Measurements from ENCODE around the gene SAMD8. TPM values are rescaled to one million over a fixed set of nuclear protein-coding genes. Genes with fewer than 3 reads are reported as not detected.

The SAMD8 gene
- total RNA-seq, 1 experiment from 2014 or later: 23.6 TPM

DNA sequence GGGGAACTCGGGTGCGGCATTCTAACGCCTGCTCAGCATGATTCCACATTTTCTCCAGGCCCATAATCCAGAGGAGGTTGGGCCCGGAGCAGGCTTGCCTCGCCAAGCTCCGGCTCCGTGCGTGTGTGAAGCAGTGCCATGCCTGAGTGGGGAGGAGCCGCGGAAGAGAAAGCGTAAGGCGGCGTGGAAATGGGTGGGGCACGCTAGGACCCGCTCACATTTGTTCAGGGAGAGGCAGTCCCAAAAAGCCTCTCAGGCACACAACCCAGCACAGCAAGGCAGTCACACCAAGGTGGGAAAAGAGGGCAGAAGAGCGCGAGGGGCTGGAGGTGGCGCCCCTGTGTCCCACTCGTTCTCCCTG is 98.4 kb downstream of the SAMD8 start:
- no peak for TF ChIP-seq RAD21 (IDR thresholded peaks at IDR 0.05; ENCODE audit: low read depth)
- TF ChIP-seq, protein P1, sequence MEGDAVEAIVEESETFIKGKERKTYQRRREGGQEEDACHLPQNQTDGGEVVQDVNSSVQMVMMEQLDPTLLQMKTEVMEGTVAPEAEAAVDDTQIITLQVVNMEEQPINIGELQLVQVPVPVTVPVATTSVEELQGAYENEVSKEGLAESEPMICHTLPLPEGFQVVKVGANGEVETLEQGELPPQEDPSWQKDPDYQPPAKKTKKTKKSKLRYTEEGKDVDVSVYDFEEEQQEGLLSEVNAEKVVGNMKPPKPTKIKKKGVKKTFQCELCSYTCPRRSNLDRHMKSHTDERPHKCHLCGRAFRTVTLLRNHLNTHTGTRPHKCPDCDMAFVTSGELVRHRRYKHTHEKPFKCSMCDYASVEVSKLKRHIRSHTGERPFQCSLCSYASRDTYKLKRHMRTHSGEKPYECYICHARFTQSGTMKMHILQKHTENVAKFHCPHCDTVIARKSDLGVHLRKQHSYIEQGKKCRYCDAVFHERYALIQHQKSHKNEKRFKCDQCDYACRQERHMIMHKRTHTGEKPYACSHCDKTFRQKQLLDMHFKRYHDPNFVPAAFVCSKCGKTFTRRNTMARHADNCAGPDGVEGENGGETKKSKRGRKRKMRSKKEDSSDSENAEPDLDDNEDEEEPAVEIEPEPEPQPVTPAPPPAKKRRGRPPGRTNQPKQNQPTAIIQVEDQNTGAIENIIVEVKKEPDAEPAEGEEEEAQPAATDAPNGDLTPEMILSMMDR (IDR thresholded peaks at IDR 0.05 in 2 of 3, conservative IDR thresholded peaks at IDR 0.05 in 1 of 3; ENCODE audit: borderline replicate concordance in 1 of 3, insufficient read depth in 1 of 3, low read depth in 2 of 3, low read length in 2 of 3): no peak
- TF ChIP-seq YY1 (IDR thresholded peaks at IDR 0.05; ENCODE audit: extremely low read depth, insufficient replicate concordance, low read depth, low read length): no peak
- TF ChIP-seq, protein P2, sequence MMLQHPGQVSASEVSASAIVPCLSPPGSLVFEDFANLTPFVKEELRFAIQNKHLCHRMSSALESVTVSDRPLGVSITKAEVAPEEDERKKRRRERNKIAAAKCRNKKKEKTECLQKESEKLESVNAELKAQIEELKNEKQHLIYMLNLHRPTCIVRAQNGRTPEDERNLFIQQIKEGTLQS (IDR thresholded peaks at IDR 0.05): no peak
- TF ChIP-seq EGR1 (IDR thresholded peaks at IDR 0.05; ENCODE audit: low read depth): no peak
- no peak for TF ChIP-seq SP1 (IDR thresholded peaks at IDR 0.05; ENCODE audit: low read depth)
- no peak for TF ChIP-seq ZNF274 (IDR thresholded peaks at IDR 0.05; ENCODE audit: low read depth, low read length)
- TF ChIP-seq SIN3A (IDR thresholded peaks at IDR 0.05; ENCODE audit: low read depth): no peak
- no peak for TF ChIP-seq POLR2A (IDR thresholded peaks at IDR 0.05; ENCODE audit: borderline replicate concordance, extremely low read depth, insufficient read depth, insufficient read length)
- TF ChIP-seq TCF7L2 (IDR thresholded peaks at IDR 0.05; ENCODE audit: borderline replicate concordance, extremely low read depth, insufficient read depth, insufficient read length): no peak
- TF ChIP-seq ELF1 (IDR thresholded peaks at IDR 0.05; ENCODE audit: borderline replicate concordance, low read depth): no peak
- no peak for TF ChIP-seq EZH2phosphoT487 (IDR thresholded peaks at IDR 0.05; ENCODE audit: borderline replicate concordance)
- TF ChIP-seq, protein P3, sequence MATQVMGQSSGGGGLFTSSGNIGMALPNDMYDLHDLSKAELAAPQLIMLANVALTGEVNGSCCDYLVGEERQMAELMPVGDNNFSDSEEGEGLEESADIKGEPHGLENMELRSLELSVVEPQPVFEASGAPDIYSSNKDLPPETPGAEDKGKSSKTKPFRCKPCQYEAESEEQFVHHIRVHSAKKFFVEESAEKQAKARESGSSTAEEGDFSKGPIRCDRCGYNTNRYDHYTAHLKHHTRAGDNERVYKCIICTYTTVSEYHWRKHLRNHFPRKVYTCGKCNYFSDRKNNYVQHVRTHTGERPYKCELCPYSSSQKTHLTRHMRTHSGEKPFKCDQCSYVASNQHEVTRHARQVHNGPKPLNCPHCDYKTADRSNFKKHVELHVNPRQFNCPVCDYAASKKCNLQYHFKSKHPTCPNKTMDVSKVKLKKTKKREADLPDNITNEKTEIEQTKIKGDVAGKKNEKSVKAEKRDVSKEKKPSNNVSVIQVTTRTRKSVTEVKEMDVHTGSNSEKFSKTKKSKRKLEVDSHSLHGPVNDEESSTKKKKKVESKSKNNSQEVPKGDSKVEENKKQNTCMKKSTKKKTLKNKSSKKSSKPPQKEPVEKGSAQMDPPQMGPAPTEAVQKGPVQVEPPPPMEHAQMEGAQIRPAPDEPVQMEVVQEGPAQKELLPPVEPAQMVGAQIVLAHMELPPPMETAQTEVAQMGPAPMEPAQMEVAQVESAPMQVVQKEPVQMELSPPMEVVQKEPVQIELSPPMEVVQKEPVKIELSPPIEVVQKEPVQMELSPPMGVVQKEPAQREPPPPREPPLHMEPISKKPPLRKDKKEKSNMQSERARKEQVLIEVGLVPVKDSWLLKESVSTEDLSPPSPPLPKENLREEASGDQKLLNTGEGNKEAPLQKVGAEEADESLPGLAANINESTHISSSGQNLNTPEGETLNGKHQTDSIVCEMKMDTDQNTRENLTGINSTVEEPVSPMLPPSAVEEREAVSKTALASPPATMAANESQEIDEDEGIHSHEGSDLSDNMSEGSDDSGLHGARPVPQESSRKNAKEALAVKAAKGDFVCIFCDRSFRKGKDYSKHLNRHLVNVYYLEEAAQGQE (IDR thresholded peaks at IDR 0.05; ENCODE audit: low read depth): no peak
- no peak for TF ChIP-seq CEBPB (IDR thresholded peaks at IDR 0.05; ENCODE audit: low read depth)
- Histone ChIP-seq H3K36me3 (ENCODE audit: control insufficient read depth in 1 of 2, insufficient read depth in 2 of 2, low read length in 2 of 2) (peaks cover 15 to 32% of the 10 kb centered on the region in 2 experiments), H3K27ac (ENCODE audit: low read depth, low read length) (peak overlapping the region; percentile 84), H3K27me3 (ENCODE audit: insufficient read depth, low read length) (no peaks in the 10 kb centered on the region), H3K9me3 (ENCODE audit: control insufficient read depth in 1 of 2, insufficient read depth in 1 of 2, low read depth in 1 of 2, low read length in 2 of 2) (no peaks in the 10 kb centered on the region), H3K4me3 (replicated peaks in 1 of 2; ENCODE audit: low read depth in 1 of 2, low read length in 2 of 2) (peak overlapping the region; percentile 85), H4K20me1 (ENCODE audit: insufficient read depth) (peaks cover 12% of the 10 kb centered on the region; the same call in 1 of the 2 replicates), H3K79me2 (ENCODE audit: insufficient read depth, low read length) (peaks cover 43% of the 10 kb centered on the region), H3K4me1 (ENCODE audit: control insufficient read depth in 1 of 2, insufficient read depth in 2 of 2, low read length in 2 of 2) (peaks cover 21 to 54% of the 10 kb centered on the region in 2 experiments), H3K9me2 (ENCODE audit: insufficient read depth) (no peaks in the 10 kb centered on the region), H2AFZ (ENCODE audit: low read depth, low read length, poor library complexity, severe bottlenecking) (no peak overlapping the region), H3K9ac (ENCODE audit: low read length) (peak overlapping the region; percentile 99), H3K4me2 (ENCODE audit: low read length) (peak overlapping the region; percentile 95)
- ChIA-PET CTCF (interaction anchor here (1.5 kb wide), 1 partner anchor 26 kb away, joined by 6 read pairs; the partner anchor contains the start of gene COMTD1), RAD21 (ENCODE audit: low non-redundant PET in 1 of 2, low total read pairs in 2 of 2, uncharacterized antibody in 2 of 2, unreplicated experiment in 2 of 2) (interaction anchor here in 1 of 2 experiments (0.5 kb wide), 1 partner anchor 66 kb away, joined by 3 read pairs; no protein-coding TSS in a partner anchor), POLR2A (interaction anchor here (1.2 to 3.3 kb wide), 5 partner anchors 8 to 25 kb away, joined by 3 to 14 read pairs (median 4); partner anchors contain the start of gene COMTD1)
- BruUV-seq (replicated peaks): TSS peak; percentile 96
- intact Hi-C loops (cut with micrococcal nuclease): no loop called here
- ATAC-seq: peak; percentile 70
- no peak for DNase-seq (ENCODE audit: low read depth, low spot score)

Data from HCT116 (cell line).